ENCODE results near the gene ACOX2.

- TF ChIP-seq FOSL1 (IDR thresholded peaks at IDR 0.05; ENCODE audit: low read depth), result no peak
- TF ChIP-seq, protein P1, sequence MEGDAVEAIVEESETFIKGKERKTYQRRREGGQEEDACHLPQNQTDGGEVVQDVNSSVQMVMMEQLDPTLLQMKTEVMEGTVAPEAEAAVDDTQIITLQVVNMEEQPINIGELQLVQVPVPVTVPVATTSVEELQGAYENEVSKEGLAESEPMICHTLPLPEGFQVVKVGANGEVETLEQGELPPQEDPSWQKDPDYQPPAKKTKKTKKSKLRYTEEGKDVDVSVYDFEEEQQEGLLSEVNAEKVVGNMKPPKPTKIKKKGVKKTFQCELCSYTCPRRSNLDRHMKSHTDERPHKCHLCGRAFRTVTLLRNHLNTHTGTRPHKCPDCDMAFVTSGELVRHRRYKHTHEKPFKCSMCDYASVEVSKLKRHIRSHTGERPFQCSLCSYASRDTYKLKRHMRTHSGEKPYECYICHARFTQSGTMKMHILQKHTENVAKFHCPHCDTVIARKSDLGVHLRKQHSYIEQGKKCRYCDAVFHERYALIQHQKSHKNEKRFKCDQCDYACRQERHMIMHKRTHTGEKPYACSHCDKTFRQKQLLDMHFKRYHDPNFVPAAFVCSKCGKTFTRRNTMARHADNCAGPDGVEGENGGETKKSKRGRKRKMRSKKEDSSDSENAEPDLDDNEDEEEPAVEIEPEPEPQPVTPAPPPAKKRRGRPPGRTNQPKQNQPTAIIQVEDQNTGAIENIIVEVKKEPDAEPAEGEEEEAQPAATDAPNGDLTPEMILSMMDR (IDR thresholded peaks at IDR 0.05 in 2 of 3, conservative IDR thresholded peaks at IDR 0.05 in 1 of 3; ENCODE audit: borderline replicate concordance in 1 of 3, insufficient read depth in 1 of 3, low read depth in 2 of 3, low read length in 2 of 3), result no peak
These were observed 7.6 kb upstream of the ACOX2 start for GRCh38 chr3:58544541-58544940.
